Left renal cortex interstitium (tissue), 4 donors: ENCODE measurements around the gene PSMB3. TPM values are rescaled to one million over a fixed set of nuclear protein-coding genes. Genes with fewer than 3 reads are reported as not detected.

Experiments used
- DNase-seq, 4 donors: peaks; one replicate each; pipeline ENCODE4 v3.0.0-alpha.2; 2013; ENCODE audit warnings: low read depth in 4 of 4, low spot score in 2 of 4, missing footprints in 1 of 4
- polyA plus RNA-seq, 4 donors: library from polyadenylated mRNA; unstranded; fragments of 120-200 nt; gene quantifications; one replicate each; pipeline ENCODE4 v1.2.1, GENCODE V29; 2013; ENCODE audit not compliant: insufficient read length in 4 of 4

Gene PSMB3
- polyA plus RNA-seq, 4 donors: 104 to 137 (median 125) TPM

DNA sequence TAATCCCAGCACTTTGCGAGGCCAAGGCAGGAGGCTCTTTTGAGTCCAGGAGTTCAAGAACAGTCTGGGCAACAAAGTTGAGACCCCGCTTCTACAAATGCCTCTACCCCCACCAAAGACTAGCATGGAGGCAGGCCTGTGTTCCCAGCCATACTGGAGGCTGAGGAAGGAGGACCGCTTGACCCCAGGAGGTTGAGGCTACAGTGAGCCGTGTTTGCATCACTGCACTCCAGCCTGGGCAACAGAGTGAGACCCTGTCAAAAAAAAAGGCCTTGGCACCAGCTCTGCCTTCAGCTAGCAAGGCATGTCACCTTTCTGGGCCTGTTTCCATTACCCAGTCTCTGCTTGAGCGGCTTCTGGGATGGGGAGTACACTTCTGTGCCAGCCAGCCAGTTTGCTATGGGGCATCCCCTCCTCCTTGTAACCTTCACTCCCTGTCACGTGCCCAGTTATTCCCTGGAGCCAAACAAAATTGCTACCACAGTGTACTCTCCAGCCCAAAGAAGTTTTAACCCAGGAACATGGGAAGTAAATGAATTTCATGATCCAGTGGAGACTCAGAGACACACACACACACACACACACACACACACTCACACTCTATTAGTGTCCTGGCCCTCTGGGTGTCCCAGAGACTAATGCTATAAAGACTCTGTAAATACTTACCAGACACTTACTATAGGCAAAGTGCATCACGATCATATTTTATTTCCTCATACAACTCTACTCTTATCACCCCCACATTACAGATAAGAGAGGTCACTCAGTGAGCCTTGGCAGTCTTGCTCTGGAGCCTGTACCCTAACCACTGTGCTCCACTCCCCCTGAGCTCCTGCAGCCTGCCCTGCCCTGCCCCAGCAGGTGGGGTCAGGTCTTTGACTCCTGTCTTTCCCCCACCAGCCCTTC is 19.9 kb upstream of the PSMB3 start:
- no peak for DNase-seq

DNA sequence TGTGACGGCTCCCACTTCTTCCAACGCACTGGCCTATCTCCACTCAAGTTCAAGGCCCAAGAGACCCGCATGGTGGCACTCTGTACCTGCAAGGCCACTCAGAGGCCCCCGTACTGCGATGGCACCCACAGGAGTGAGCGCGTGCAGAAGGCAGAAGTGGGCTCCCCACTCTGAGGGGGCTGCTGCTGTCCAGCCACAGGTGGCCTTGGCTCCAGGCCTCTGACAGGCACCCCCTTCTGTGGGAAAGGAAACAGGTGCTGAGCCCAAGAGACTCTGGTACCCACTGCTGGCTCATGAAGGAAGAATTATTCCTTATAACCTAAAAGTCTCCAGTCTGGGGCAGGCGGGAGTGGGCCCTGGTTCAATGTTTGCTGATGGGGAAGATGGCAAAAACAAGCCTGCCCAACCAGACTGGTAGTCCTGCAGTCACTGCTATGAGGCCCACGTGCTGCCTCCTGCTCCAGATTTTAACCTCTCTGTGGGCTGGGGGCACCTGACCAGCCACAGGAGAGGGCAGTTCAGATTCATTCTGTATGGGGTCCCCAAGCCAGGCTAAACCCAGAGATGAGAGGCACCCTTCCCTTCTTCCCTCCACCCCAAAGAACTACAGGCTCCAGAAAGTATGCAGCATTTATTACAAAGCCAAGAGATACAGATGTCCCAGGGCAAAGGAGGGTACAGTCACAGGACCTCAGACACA is 19.1 kb upstream of the PSMB3 start:
- DNase-seq: no peak

DNA sequence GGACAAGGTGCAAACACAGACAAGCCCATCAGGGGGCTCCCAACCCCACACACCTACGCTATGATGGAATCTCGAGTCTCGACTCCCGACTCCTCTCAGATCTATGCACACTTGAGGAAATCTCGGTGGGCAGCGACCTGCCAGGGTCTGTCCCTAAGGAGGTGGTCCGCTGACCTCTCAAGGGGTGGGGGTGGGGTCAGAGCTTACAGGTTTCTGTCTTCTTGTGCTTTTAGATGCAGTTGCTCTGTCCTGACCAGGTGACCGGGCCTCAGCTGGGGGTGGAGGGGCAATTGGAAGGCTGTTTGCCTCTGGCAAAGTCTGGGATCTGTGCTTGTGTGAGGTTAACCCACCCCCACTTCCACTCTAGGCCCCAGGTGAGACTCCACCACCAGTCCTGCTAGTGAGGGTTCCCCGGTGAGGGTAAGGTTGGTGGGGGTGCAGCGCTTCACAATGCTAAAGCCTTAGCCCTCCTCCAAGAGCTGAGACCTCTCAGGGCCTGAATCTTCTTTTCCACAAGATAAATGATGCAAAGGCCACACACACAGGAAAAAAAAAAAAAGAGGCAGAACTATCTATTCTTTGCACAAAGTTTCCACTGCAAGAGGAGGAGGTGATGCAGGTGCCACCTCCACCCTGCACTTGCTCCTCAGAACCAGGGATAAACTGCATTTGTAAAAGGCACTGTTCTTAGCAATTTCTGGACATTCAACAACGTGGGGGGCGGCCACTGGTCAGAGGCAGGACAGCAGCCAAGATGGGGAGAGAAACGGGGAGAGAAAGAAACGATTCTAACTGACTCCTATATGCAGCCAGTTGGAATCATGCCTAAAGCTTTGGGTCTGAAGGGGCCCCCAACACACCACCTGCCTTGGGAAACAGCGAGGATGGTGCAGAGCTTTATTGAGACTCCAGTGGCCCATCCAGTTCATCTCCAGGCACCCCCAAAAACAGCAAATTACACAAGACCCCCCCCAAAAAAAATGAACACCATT is 18.3 kb upstream of the PSMB3 start:
- DNase-seq: no peak

DNA sequence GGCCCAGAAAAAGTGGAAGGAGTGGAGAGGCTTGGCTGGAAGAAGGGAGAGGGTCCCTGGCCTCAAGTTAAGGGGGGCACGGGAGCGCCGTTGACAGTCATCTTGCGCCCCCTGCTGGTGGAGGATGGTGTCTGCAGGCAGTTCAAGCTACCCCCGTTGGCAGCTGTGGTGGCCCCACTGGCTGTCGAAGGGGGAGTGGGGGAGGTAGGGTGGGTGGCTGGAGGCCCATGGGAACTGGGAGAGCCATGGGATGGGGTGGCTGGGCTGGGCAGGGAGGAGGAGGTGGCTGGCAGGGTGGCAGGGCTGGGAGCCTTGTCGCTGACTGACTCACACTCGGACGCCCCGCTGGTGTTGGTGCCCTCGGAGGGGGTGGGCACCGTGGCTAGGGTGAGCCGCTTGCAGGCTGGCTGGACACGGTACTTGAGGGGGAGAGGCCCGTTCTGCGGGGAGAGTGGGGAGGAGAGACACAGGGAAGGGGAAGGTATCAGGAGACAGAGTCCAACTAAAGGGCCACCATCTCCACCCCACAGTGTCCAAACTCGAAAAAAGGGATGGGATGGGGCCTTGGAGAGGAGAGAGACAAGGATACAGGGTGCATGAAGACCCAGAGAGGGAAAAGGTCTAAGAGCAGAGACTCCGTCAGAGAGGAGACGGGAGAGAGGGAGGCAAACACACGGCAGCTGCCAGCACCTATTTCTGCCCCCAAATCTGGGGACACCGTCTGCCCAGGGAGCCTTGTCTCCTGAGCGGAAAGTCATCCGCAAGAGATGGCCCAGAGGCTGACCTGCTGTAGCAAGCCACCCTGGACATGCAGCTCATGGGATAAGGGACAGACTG is 17.2 kb upstream of the PSMB3 start:
- DNase-seq: no peak

DNA sequence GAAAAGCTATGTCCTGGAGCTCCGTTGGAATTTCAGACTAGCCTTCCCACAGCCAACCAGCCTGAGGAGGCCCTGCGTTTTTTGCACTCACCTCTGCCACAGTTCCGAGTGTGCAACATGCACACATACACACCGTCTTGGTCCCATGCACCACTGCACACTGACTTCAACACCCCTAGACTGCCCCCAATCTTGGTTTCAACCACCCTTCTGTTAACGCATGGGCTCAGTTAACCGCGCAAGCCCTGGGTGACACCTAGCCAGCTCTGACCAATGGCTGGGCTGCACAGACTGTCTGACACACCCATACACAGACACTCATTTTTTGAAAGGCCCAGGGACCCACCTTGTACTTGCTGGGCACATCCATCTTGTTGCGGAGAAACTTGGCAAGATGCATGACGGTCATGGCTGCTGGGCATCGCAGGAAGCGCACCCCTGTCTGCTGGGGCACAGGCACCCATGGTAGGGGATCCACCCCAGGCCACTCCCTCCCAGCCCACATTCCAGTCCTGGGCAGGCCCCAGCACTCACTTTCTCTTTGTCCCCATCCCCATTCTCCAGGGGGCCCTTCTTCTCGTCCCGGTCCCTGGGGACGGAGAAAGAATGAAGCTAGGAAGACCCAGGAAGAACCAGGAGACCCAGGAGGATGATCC is 14.4 kb upstream of the PSMB3 start:
- no peak for DNase-seq

DNA sequence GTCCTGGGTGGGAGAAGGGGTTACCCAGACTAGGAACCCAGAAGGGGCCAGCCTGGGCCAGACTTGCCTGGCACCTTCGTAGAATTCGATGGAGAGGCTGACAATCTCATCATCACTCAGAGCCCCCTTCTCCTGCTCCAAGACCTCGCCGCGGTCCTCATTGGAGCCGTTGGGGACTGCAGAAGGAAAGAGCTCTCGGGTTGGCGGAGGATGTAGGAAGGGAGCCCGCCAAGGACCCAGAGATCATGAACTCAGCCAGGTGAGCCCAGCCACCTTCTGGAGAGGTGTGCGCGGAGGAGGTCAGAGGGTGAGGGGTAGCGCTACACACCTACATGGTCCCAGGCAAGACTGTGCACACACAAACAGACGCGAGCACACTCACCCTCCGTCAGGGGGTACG is 13.9 kb upstream of the PSMB3 start:
- no peak for DNase-seq

DNA sequence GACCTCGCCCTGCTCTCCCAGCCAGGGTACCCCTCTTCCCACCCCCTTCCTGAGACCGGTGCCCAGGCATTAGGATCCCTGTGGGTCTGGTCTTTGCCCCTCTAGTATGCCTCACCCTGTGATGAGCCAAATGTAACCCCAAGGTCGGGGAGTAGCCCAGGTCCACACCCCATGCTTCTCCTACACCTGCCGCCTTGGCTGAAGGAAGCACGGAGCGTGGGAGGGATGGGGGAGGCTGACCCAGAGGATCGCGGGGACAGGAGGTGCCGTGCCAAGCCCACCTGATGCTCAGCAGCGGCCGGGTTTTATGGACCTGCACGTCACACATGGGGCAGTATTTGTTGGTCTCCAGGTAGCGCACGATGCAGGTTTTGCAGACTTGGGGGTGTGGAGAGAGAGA is 13.2 kb upstream of the PSMB3 start:
- no peak for DNase-seq

DNA sequence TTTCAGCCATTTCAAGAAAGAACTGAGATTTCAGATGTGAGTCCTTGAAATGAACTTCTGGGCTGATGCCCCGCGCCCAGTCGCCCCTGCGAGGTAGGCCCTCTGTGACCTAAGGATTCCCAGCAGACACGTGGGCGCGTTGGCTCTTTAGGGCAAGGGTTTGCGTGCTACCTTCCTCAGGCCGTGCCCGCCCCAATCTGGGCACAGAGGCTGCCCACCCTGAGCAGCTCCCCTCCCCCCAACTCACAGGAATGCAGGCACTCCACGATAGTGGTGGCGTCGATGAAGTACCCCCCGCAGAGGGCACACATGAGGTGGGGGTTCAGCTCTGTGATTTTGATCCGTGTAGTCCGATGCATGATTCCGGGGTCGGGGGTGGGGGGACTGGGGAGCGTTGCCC is 12.5 kb upstream of the PSMB3 start:
- DNase-seq: no peak

DNA sequence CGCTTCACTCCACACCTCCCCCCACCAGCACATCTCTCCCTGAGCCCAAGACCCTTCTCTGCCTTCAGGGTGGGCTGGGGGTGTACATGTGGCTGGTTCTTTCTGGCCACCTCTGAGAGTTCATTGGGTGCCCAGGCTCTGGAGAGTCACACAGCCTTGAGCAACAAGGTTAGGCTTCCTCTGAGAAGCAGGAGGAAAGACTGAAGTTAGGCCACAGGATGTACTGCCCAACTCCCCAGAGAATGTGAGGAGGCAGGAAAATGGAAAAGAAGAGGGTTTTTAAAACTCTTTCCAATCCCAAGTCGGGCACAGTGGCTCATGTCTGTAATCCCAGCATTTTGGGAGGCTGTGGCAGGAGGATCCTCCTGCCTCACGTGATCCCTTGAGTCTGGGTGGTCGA is 11.7 kb upstream of the PSMB3 start:
- no peak for DNase-seq

DNA sequence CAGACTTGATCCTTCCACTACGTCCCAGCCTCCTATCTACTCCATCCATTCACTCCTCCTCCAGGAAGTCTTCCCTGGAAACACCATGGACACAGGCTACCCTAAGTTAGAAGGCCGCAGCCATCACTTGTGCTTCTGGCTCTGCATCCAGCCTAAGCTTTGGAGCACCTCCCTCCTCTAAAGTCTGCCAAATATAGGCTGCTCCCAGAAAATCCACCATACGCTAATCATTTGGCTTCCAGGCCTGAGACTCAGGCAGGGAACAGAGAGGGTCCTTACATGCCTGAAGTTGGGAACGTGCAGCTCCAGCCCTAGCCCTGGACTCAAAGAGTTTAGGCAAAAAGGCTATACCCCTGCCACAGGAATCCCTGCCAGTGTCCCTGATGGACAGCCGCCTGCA is 11.1 kb upstream of the PSMB3 start:
- DNase-seq: no peak

DNA sequence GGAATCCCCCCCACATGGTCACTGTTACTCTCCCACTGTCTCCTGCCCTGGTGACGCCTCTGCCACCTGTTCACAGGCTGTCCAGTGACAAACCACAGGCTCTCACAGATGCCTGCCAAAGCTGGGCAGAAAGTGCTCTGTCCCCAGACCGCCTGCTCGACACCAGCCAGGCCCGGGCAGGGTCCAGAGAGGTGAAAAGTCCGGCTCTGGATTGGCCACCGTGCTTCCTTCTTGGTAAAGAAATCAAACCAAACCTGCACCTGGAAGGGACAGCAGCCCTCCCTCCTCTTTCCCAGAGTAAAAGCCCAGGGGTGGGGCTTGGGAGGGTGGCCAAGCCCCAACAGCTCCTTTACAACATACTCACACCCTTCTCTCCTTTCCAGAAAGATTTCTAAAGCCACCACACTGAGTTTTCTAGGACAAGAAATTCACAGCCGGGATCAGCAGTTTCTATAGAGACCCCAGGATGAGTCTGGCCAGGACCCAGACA is 10.6 kb upstream of the PSMB3 start:
- DNase-seq: no peak

DNA sequence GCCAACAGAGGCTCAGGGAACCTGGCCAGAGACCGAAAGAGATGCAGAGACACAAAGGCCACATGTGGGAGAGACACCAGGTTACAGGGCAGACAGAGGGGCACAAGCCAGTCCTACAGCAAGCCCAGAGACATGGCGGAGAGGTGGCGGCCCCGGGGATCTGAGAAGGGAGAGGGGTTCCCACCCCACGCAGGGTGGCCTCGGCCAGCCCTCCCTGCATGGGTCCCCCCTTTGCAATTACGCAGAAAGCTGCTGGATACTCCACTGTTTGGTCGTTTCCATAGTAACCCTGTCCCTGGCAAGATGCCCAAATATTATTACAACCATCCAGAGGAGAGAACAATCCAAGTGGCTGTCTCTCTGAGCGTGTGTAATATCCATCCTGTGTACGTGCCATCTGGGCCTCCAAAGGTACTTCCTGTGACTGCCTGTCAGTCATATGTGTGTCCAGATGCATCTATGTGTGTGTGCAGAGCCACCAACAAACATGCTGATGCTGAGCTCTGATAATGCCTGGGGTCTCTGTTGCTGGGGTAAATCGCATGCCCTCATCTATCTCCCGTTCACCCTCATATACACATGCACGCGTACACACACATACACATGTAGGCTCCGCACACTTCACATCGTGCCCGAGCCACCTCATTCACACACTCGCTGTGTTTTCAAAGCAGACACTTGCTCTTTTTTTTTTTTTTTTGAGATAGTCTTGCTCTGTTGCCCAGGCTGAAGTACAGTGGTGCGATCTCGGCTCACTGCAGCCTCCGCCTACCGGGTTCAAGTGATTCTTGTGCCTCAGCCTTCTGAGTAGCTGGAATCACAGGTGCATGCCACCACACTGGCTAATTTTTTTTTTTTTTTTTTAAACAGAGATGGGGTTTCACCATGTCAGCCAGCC is 9.9 kb upstream of the PSMB3 start:
- DNase-seq: no peak

DNA sequence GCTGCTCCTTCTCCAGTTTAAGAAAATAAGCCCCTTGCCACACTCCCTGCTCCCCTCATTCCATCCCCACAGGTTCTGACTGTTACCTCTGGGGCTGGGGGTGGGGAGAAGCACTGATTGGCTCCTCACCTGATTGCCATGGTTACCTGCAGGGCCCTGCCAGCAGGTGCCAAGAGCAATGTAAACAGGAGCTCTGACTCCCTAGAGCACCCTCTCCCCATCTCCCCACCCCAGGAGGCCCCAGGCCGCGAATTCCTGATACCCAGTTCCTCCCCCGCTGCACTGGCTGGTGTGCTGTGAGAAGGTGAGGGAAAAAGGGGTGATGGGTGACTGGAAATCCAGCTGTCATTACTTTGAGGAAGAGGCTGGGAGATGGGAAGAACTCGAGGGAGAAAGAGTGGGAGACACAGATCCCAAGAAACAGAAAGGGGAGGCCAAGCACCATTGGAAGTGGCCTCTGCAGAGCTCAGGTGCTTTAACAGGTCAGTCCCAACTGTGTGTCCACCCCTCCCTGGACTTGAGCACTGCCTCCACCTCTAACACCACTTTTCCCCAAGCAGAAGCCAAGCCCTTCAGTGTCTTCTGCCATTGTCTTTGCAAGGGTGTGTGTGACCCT is 8.9 kb upstream of the PSMB3 start:
- DNase-seq: no peak

DNA sequence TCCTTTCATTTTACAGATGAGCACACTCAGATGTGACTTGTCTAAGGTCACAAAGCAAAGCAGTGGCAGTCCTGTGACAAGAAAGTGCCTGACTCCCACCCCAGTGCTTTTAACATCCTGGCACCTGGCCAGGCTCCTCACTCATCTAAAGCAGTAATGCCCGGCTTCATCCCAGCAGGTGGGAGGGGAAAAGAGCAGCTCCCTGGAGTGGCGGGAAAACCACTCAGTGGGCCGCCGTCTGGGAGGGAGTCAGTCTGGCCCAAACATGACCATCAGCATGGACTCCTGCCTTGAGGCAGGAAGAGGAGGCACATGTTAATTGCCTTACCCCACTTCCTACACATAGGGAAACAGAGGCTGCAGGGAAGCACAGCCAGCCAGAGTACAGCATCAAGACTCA is 7.0 kb upstream of the PSMB3 start:
- no peak for DNase-seq

DNA sequence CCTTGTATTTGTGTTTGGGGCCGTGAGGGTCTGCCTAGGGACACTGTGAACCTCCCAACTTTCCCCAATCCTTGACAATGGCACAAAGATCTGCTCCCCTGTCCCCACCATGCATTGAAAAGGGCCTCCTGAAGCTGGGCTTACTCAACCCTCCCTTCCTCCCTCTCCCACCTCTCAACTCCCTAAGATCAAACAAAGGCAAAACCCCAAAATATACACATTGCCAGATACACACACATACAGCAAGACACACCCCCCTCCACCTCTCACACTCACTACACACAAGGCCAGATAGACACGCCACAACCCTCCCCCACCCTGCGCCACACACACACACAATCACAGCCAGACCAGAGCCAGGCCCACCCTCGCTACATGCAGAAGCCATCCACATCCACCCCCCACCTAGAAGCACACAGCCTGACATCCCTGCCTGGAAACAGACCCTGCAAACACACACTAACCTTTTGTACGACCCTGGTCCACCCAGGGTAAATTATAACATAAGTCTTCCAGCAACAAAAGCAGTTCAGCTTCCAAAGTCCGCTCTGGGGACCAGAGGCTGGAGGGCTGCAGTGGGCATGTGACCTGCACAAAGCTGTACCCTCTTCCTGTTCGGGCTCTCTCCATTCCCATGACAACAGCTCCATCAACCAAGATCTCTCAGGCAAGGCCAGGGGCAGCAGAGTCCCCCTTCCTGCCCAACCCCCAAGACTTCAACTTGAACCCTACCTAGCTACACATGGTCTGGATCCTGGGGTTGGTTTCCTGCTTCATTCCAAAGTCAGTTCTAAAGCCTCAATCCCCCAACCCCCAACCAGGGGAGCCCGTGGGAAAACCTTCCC is 6.3 kb upstream of the PSMB3 start:
- DNase-seq: no peak

DNA sequence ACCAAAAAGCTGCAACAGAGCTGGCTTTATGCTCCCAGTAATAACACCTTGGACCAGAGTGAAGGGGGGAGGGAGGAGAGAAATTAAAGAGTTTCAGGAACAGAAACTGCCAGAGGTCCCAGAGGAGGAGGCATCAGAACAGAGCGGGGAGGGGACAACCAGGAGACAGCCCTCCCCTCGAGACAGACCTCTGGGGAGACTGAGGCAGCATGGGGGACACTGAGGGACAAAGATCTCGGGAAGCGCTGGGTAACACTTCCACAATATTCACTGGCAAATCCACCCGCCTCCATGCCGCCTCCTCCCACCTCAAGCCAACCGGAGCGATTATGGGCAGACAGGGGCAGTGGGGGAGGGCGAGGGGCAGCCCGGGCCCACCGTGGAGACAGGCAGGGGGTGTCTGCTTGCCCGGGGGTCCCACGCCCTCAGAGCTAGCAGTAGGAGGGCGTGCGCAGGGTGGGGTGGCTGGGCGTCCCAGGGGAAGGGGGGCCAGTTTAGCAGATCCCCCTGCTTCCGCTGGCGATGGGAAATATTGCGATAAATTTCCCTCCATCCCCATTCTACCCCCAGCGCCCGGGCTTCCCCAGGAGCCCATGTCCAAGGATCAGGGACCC is 5.6 kb upstream of the PSMB3 start:
- no peak for DNase-seq
